ENCODE results near the gene ZNF341.
"Not testable (repeated sequence)": the region's sequence is repeated elsewhere in the genome, so short reads cannot be mapped to it uniquely, and the experiment has no call there.

The ZNF341 gene

DNA sequence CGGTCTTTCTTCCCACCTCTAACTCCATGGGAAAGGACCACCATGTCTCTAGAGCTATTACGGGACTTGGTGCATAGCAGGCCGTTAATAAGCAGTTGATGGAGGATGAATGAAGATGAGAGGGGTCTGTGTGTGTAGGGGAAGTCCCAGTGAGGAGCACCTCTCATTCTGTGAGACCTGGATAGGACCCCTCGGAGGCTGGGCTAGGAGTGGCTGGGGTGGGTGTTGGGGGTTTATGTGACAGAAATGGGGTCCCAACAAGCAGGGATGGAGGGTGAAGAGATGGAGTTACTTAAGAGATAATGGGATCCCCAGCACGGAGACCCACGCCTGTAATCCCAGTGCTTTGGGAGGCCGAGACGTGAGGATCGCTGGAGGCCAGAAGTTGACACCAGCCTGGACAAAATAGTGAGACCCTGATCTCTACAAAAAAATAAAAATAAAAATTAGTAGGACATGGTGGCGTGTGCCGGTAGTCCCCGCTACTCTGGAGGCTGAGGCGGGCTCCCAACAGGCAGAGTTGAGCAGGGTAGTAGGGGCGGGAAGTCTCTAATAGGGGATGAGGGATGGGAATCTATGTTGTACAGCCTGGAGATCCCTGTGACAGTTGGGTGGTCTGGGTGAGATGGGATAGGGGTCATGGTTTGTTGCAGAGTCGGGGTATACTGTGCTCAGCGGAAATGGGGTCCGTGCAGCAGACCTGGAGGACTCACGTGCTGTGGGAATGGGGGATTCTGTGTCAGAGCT is 677 bp upstream of the ZNF341 start:
- no peak for DNase-seq (ENCODE audit: low read depth in 3 of 3)

DNA sequence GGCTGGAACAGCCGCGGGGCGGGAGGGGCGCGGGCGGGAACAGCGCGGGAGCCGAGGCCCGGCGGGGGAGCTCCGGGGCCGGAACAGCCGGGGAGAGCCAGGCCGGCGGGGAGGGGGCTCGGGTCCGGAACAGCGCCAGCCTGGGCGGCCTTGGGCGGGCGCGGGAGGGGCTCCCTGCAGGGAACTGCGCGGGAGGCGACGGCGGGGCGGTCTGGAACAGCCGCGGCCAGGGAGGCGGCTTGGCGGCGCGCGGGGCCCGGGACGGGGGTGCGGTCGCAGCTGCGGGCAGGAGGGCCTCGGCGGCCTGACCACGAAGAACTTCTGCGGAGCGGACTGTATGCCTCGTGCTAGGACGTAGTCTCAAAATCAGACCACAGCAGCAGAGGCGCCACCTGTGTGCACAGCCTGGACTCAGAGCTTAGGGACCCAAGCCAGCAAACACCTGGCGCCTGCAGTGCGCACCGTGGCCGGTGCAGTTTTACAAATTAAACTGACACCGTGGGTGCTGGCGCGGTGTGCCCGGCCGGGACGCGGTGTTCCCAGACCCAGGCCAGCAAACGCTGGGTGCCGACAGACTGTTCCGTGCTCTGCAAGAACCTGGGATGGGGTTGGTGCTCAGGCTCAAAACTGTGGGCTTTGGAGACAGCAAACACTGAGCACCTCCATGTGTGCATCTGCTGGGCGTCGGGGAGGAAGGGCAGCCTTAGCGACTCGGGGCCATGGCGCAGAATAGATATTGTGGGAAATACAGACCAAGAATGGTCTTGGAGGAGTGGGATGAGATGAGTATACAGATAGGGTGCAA is 572 bp downstream of the ZNF341 start:
- DNase-seq (ENCODE audit: low read depth in 3 of 3): peak; percentile 50 to 80 (median 64)

DNA sequence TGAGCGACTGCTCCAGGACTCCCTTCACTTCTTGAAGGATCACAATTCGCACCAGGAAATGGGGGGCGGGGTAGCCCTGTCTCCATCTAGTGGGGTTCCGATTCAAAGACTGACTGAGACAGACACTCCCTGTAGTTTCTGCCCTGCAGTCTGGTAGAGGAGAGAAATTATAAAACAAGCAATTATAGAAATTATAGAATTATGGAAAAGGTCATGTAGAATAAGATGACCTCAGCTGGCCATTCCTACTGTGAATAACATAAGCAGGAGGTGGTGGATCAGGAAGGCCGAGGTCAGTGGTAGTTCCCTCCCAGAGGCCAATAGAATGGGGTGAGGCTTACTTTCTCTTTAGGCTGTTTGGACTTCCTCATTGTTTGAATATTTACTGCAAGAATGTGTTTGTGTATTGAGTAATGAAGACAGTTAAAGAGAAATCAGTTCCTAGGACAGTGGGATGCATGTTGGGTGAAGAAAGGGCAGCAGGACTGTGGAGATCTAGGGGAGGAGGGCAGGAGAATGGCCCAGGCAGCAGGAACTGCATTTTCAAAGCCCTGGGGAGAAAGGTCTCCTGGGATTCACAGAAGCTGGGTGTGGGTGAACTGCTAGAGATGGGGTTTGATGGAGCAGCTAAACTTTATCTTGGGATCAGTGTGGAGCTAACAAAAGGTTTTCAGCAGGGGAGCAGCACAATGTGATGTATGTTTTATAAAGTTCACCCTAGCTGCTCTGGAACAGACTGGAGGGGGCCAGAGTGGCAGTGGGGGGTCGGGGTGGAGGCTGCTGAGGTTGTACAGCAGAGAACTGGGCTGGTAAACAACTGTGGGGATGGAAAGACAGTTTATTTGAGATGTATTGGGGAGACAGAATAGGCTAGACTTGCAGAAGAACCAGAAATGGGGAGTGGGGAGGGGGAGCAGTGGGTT is 2.1 kb downstream of the ZNF341 start:
- DNase-seq (ENCODE audit: low read depth in 3 of 3): no peak

DNA sequence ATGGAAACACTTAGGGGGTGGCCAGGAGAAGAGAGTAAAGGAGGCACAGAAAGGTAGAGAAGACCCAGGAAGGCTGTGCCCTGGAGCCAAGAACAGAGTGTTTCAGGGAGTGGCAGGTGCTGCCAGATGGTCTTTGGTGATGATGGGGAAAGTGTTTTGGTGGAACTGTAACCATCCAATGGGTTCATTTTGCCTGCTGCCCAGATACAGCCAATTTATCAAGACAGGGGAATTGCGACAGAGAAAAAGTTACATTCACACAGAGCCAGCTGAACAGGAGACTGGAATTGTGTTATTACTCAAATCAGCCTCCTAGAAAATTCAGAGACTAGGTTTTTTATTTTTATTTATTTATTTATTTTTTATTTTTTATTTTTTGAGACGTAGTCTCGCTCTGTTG is 5.2 kb downstream of the ZNF341 start:
- DNase-seq (ENCODE audit: low read depth in 3 of 3): no peak

DNA sequence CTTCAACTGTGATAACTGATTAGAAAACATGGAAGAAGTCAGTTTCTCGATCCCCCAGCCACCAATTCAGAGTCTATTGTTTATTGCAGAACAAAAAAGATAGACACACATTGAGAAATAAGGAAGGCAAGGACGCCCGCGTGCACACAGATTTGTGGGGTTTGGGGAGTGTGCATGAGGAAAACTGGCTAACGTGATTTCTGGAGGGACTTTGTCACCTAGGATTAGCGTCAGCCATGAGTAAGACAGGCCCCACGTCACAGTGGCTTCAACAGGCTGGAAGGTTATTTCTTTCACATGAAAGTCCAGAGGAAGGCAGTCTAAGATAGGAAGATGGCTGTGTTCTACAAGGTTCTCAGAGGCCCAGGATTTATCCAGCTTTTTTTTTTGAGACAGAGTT is 7.7 kb downstream of the ZNF341 start:
- no peak for DNase-seq (ENCODE audit: low read depth in 3 of 3)

DNA sequence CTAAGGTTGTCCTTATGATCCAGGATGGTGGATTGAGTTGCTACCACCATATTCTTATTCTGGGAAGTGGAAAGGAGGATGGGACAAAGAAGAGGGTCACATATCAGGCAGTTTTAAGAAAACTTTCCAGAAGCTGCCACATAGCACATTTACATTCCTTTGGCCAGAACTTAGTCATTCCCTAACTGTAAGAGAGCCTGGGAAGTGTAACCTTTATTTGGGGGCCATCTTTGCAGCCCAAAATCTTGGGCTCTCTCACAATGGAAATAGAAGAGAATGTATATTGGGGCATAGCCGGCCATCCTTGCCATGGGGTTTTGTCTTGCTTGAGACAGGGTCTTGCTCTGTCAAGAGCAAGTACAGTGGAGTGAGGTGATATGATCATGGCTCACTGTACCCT is 8.4 kb downstream of the ZNF341 start:
- no peak for DNase-seq (ENCODE audit: low read depth in 3 of 3)

DNA sequence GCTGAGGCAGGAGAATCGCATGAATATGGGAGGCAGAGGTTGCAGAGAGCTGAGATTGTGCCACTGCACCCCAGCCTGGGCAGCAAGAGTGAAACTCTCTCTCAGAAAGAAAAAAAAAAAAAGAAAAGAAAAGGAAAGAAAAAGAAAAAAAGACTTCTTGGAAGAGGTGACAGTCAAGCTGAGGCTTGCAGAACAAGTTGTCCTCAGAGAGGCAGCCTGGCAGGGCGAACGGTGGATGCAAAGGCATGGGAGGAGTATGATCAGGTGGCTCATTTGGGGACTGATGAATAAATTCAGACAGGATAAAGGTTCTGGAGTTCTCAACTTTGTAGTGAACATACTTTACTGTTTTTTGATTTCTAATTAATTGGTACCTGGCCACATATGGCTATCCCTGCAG is 12.4 kb downstream of the ZNF341 start:
- DNase-seq (ENCODE audit: low read depth in 3 of 3): no peak

DNA sequence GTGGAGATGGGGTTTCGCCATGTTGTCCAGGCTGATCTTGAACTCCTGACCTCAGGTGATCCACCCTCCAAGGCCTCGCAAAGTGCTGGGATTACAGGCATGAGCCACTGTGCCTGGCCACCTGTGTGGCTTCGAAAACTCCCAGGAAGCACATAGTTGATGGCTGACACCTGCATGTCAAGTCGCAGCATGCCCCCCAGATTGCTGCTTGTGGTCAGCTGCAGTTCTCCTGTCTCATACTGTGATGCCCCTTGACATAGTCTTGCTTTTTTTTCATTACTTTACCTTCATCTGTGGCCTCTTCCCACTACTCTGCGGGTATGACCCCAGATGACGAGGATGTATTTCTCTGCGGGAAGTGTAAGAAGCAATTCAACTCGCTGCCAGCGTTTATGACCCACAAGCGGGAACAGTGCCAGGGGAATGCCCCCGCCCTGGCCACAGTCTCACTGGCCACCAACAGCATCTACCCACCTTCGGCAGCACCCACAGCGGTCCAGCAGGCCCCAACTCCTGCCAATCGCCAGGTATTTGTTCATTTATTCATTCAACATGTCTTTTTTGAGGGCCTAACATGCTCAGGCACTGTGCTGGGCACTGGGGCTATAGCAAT is 13.1 kb downstream of the ZNF341 start:
- no peak for DNase-seq (ENCODE audit: low read depth in 3 of 3)

DNA sequence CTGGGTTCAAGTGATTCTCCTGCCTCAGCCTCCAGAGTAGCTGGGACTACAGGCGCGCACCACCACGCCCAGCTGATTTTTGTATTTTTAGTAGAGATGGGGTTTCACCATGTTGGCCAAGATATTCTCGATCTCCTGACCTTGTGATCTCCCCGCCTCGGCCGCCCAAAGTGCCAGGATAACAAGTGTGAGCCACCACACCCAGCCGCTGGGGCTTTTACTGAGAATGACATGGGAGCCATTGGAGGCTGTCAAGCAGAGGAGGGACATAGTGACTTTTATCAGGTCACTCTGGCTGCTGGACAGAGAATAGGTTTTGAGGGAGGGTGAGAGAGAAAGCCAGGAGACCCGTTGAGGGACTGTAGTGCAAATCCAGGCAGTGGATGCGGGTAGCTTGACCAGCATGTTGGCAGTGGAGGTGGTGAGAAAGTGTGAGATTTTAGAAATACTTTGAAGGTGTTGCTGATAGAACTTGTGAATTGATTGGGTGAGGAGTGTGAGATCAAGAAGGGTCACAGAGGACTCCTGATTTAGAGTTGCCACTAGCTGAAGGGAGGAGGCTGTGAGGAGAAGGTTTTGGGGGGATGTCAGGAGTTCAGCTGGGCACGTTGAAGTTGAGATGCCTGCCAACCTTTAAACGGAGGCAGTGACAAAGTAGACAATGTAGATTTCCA is 14.7 kb downstream of the ZNF341 start:
- DNase-seq (ENCODE audit: low read depth in 3 of 3): no peak

DNA sequence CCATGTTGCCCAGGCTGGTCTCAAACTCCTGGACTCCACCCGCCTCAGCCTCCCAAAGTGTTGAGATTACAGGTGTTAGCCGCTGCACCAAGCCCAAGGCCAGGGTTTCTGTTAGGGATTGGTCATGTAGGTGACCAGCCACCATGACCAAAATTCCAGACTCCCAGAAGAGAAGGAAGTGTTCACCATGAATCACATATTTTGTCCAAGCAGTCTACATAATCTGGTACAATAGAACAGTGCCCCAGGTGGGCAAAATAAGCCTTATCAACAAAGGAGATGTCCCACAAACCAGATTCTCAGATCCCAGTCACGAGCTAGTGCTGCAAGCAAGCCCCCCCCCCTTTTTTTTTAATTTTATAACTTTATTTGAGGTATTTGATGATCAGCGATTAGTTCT is 20.0 kb downstream of the ZNF341 start:
- no peak for DNase-seq (ENCODE audit: low read depth in 3 of 3)

DNA sequence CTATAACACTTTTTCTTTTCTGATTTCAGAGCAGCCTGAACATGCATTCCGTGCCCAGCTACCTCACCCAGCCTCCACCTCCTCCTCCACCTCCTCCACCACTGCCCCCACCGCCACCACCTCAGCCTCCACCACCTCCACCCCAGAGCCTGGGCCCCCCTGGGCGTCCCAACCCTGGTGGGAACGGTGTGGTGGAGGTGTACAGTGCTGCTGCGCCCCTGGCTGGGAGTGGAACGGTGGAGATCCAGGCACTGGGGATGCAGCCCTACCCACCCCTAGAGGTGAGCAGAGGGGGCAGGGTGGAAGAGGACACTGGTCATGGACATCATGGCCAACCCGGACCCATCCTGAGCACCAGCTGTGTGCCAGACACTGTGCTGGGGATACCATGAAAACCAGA is 21.3 kb downstream of the ZNF341 start:
- DNase-seq (ENCODE audit: low read depth in 3 of 3): no peak

DNA sequence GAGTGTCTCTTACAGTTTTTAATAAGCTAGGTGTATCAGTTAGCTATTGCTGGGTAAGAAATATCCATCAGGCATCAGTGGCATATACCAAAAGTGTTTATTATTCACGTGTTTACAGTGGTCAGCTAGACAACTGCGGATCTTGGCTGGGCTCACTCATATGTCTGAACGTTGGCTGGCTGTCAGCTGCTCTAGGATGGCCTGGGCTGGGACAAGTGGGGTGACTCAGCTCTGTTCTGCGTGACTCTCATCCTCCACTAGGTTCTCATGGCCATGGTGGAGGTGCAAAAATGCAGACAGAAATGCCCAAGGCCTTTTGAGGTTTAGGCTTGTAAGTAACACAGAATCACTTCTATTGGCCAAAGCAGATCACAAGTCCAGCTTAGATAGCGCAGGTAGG is 22.0 kb downstream of the ZNF341 start:
- no peak for DNase-seq (ENCODE audit: low read depth in 3 of 3)

DNA sequence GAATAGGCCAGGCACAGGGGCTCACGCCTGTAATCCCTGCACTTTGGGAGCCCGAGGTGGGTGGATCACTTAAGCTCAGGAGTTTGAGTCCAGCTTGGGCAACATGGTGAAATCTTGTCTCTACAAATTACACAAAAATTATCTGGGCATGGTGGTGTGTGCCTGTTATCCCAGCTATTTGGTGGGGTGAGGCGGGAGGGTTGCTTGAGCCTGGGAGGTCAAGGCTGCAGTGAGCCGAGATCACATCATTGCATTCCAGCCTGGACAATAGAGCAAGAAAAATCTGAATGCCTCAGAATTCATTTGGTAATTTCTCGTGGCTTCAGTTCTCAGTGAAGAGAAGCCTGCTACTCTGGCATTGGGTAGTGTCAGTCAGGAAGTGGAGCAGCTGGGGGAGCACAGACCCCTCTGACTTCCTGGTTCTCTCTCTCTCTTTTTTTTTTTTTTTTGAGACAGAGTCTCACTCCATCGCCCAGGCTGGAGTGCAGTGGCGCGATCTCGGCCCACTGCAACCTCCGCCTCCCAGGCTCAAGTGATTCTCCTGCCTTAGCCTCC is 24.2 kb downstream of the ZNF341 start:
- DNase-seq (ENCODE audit: low read depth in 3 of 3): not testable (repeated sequence)

DNA sequence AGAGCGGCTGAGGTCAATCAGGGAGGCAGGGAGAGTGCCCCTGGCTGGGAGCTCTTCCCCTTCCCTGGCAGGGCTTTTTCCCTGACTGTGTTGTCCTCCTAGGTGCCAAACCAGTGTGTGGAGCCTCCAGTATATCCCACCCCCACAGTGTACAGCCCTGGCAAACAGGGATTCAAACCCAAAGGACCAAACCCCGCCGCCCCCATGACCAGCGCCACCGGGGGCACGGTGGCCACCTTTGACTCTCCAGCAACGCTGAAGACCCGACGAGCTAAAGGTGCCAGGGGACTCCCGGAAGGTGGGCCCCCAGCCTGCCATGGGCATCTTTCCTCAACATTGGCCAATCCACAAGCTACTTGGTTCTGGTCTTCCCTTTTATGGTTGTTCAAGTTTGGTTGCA is 25.2 kb downstream of the ZNF341 start:
- DNase-seq (ENCODE audit: low read depth in 3 of 3): no peak

DNA sequence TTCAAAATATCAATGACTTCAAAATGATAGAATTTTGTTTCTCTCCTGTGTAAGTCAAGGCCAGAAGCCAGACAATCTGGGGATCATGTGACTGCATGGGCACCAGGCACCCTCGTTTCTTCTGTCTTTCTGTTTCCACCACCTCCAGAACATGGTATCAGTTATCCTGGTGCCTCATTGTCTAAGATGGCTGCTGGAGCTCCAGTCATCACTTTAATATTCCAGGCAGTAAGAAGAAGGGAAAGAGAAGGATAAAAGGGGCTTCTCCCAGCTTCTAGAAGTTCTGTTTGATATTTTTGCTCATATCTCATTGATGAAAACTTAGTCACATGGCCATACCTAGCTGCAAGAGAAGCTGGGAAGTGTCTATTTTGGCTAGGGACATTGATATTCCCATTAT is 25.7 kb downstream of the ZNF341 start:
- DNase-seq (ENCODE audit: low read depth in 3 of 3): no peak

DNA sequence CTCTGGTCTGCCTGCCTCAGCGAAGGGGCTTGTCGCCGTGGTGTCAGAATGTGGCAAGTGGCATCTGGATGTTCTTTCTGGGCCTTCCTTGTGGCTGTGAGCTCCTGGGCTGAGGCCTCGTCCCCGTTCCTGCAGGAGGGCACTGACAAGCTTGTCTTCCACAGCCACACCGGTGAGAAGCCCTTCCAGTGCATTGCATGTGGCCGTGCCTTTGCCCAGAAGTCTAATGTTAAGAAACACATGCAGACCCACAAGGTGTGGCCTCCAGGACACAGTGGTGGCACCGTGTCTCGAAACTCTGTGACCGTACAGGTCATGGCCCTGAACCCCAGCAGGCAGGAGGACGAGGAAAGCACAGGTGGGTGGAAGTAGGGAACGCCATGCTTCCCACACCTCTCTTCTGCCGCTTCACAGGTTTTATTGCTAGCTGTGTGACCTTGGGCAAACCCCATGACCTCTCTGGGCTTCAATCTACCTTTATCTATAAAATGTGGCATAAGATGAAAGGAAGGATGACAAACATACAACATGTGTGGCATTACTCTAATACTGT is 30.0 kb downstream of the ZNF341 start:
- DNase-seq (ENCODE audit: low read depth in 3 of 3): no peak

DNA sequence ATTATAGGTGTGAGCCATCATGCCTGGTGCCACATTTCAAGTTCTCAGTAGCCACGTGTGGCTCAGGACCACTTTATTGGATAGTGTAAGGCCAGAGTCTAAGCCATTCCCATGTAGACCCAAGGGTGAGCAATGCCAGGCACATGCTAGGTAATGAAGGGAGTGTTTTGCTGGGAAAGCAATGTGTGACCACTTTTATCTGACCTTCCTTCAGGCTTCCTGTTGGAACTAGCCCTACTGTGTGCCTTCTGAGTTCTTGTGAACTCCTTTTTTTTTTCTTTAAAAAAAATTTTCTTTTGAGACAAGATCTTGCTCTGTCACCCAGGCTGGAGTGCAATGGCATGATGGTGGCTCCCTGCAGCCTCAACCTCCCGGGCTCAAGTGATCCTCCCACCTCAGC is 33.3 kb downstream of the ZNF341 start:
- no peak for DNase-seq (ENCODE audit: low read depth in 3 of 3)

DNA sequence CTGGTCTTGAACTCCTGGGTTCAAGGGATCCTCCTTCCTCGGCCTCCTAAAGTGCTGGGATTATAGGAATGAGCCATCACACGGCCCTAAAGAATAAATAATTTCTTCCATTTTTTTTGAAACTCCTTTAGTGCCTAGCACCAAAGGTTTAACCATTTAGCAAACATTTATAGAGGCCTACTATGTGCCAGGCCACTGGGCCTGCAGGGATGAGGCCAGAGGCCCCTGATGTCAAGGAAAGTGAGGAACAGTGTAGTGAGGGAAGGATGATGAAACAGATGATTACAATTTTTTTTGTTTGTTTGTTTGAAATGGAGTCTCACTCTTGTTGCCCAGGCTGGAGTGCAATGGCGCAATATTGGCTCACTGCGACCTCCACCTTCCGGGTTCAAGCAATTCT is 33.8 kb downstream of the ZNF341 start:
- no peak for DNase-seq (ENCODE audit: low read depth in 3 of 3)

DNA sequence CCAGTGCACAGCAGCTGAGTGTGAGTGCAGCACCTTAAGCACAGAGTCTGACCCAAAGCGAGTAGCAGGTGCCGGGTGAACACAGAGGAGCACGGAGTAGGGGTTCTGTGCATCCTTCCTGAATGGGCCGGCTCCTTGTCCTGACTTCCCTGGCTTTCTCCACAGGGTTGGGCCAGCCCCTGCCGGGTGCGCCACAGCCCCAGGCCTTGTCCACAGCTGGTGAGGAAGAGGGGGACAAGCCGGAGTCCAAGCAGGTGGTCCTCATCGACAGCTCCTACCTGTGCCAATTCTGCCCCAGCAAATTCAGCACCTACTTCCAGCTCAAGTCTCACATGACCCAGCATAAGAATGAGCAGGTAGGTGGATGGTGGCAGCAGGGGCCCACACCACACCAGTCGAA is 34.9 kb downstream of the ZNF341 start:
- no peak for DNase-seq (ENCODE audit: low read depth in 3 of 3)

DNA sequence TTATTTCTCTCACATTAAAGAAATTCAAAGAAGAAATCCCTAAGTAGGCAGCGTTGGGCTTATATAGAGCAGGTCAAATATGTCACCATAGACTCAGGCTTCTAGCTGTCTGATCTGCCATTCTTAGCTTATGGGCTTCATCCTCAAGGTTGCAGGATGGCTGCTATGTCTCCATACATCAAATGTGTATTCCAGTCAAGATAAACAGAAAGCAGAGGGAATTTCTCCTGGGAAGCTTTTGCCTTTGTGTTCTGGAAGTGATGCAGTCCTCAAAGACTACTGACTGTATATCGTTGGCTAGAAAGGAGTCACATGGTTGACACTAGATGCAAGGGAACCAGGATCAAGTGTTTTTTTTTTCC is 36.0 kb downstream of the ZNF341 start:
- DNase-seq (ENCODE audit: low read depth in 3 of 3): no peak

DNA sequence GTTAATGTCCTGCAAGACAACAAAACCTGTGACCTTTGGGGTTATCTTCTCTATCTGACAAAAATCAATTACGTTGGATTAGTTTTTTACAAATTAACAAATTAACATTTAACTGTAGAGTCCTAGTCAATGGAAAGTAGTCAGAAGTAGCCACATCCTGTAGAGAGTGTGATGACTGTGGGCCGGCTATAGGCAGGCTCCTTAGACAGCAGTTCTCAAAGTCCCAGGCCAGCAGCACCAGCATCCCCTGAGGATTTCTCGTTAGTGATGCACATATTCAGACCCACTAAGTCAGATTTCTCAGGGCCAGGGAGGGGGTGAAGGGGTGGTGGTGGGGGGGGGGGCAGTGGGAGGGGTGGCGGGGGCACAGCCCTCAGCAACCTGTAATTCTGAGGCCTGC is 37.2 kb downstream of the ZNF341 start:
- DNase-seq (ENCODE audit: low read depth in 3 of 3): no peak

Data from stimulated activated CD4-positive, alpha-beta T cell treated with anti-CD3 and anti-CD28 coated beads, TNF-alpha, amount 100 ng/mL, for 24 hours (primary cell).